ENCODE results near the gene ARID5B. TPM values are rescaled to one million over a fixed set of nuclear protein-coding genes. Genes with fewer than 3 reads are reported as not detected.

ARID5B gene
- total and polyA plus RNA-seq, 2 donors (not counting 1 experiment from before 2014, with no cell fraction given) = 22.4 to 237 TPM

- Histone ChIP-seq H2AFZ (ENCODE audit: insufficient read depth, low read depth, low read length, poor library complexity, severe bottlenecking) (no peak overlapping the region), H3K9ac (ENCODE audit: low read length) (peak overlapping the region; percentile 17), H3K27me3 (replicated peaks in 1 of 4; ENCODE audit: control extremely low read depth in 1 of 4, control insufficient read depth in 3 of 4, insufficient read depth in 4 of 4, low read length in 3 of 4) (no peaks in the 10 kb centered on the region), H3K9me3 (ENCODE audit: control extremely low read depth in 1 of 3, control insufficient read depth in 2 of 3, insufficient read depth in 1 of 3, low read length in 2 of 3) (no peaks in the 10 kb centered on the region), H3K4me1 (ENCODE audit: control insufficient read depth in 2 of 2, insufficient read depth in 2 of 2, low read length in 2 of 2) (peaks cover 59 to 73% of the 10 kb centered on the region in 2 donors), H3K27ac (ENCODE audit: low read length in 2 of 2) (peak overlapping the region; percentile 59 to 66), H3K36me3 (replicated peaks in 1 of 2; ENCODE audit: control extremely low read depth in 1 of 2, control insufficient read depth in 1 of 2, extremely low read depth in 1 of 2, insufficient read depth in 2 of 2, low read length in 1 of 2) (no peaks in the 10 kb centered on the region), H3K4me2 (replicated peaks; ENCODE audit: low read depth, low read length, poor library complexity, severe bottlenecking) (peak overlapping the region; percentile 63), H3K4me3 (ENCODE audit: control extremely low read depth in 1 of 5, extremely low read depth in 1 of 5, insufficient read depth in 1 of 5, low read depth in 2 of 5, low read length in 4 of 5) (peak overlapping the region in 1 of 5 experiments; percentile 6), H4K20me1 (ENCODE audit: control insufficient read depth, insufficient read depth, low read length, poor library complexity, severe bottlenecking) (no peaks in the 10 kb centered on the region), H3K79me2 (ENCODE audit: control insufficient read depth, insufficient read depth, low read length) (peaks cover 4% of the 10 kb centered on the region)
- intact Hi-C loops (cut with micrococcal nuclease) = loop anchor here (2.0 to 5.0 kb wide), 2 partner anchors 26 to 58 kb away; no protein-coding TSS in a partner anchor
- Mint-ChIP-seq H3K27ac (peak overlapping the region; percentile 54), H3K4me1 (peaks cover 68% of the 10 kb centered on the region), H3K9me3 (ENCODE audit: insufficient read depth) (no peaks in the 10 kb centered on the region), H3K4me3 (peak overlapping the region; percentile 18), H3K27me3 (no peaks in the 10 kb centered on the region)
- TF ChIP-seq EZH2 (IDR thresholded peaks at IDR 0.05; ENCODE audit: borderline replicate concordance, insufficient read depth, low read depth, low read length, poor library complexity, severe bottlenecking) = no peak
- TF ChIP-seq CTCF (IDR thresholded peaks at IDR 0.05) = no peak
- ChIA-PET CTCF (interaction anchor here (0.8 to 1.4 kb wide), 6 partner anchors 9 to 136 kb away, joined by 3 read pairs; no protein-coding TSS in a partner anchor), POLR2A (no interaction called here)
- peak; percentile 47 for DNase-seq
- ATAC-seq (ENCODE audit: low read depth) = no peak
These were observed 207.5 kb downstream of the ARID5B start for GRCh38 chr10:62108759-62109586.

Data from B cell (primary cell).